HEK293T (cell line): Measurements from ENCODE around the gene TRIOBP.

Experiments used
- ARNT ChIP-seq: fragments of 450-650 bp; IDR thresholded peaks from 2 replicates; pipeline ENCODE4 v1.6.1; 2017; ENCODE audit warnings: mild to moderate bottlenecking
- BHLHE40 ChIP-seq: fragments of 450-650 bp; IDR thresholded peaks from 2 replicates; pipeline ENCODE4 v1.6.1; 2016; ENCODE audit warnings: mild to moderate bottlenecking, moderate library complexity, borderline replicate concordance
- ELF4 ChIP-seq: fragments of 450-650 bp; IDR thresholded peaks from 2 replicates; pipeline ENCODE4 v1.6.1; 2017; ENCODE audit warnings: antibody characterized with exemption
- FOXA1 ChIP-seq: fragments of 450-650 bp; IDR thresholded peaks from 2 replicates; pipeline ENCODE4 v1.6.1; 2016; ENCODE audit warnings: mild to moderate bottlenecking
- FOXK2 ChIP-seq: fragments of 450-650 bp; IDR thresholded peaks from 2 replicates; pipeline ENCODE4 v1.6.1; 2016; ENCODE audit warnings: mild to moderate bottlenecking
- FOXM1 ChIP-seq: fragments of 450-650 bp; IDR thresholded peaks from 2 replicates; pipeline ENCODE4 v1.6.1; 2017; ENCODE audit warnings: mild to moderate bottlenecking, borderline replicate concordance
- L3MBTL2 ChIP-seq: fragments of 450-650 bp; conservative IDR thresholded peaks from 2 replicates; pipeline ENCODE4 v1.6.1; 2016; ENCODE audit warnings: mild to moderate bottlenecking
- LEF1 ChIP-seq: fragments of 450-650 bp; IDR thresholded peaks from 2 replicates; pipeline ENCODE4 v1.6.1; 2017; ENCODE audit warnings: mild to moderate bottlenecking, borderline replicate concordance
- NFRKB ChIP-seq: fragments of 450-650 bp; IDR thresholded peaks from 2 replicates; pipeline ENCODE4 v1.6.1; 2016; ENCODE audit warnings: mild to moderate bottlenecking, moderate library complexity
- SP1 ChIP-seq: fragments of 450-650 bp; IDR thresholded peaks from 2 replicates; pipeline ENCODE4 v1.6.1; 2017
- SUZ12 ChIP-seq: fragments of 450-650 bp; IDR thresholded peaks from 2 replicates; pipeline ENCODE4 v1.6.1; 2016; ENCODE audit warnings: mild to moderate bottlenecking

DNA sequence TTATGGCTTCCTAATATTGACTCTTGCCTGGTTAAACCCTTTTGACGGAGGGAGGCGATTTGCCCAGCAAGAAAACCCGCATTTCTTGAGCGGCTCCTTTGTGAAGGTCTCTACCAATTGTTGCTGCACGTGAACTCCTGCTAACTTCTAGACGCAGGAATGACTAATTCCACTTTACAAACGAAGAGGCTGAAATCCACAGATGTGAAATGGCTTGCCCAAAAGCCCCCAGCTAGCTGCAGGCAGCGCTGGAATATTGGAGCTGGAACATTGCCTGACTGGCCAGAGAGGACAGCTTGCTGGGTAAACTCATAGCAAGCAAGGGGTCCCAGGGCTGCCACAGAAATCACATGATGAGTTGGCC lies 111.4 kb downstream of the TRIOBP start:
- TF ChIP-seq SUZ12 (no peak), NFRKB (no peak), BHLHE40 (no peak), ARNT (no peak), FOXA1 (no peak), SP1 (no peak), FOXM1 (no peak), LEF1 (no peak), L3MBTL2 (no peak), FOXK2 (no peak), ELF4 (no peak)
